Activated CD4-positive, alpha-beta T cell treated with anti-CD3 and anti-CD28 coated beads for 36 hours (primary cell): Measurements from ENCODE around the gene LRRC8C. TPM values are rescaled to one million over a fixed set of nuclear protein-coding genes. Genes with fewer than 3 reads are reported as not detected.
"Not testable (repeated sequence)": the region's sequence is repeated elsewhere in the genome, so short reads cannot be mapped to it uniquely, and the experiment has no call there.

ENCODE experiments used
- ATAC-seq: fragments of 200-7000 bp; cut with Tn5 transposase; one replicate; pipeline ENCODE4 v1.10.0; 2021; ENCODE audit warnings: mild to moderate bottlenecking, moderate library complexity
- CTCF ChIA-PET: fragments of 350-600 bp; sonication (Branson Sonifier 250); formaldehyde crosslinking; loops from one replicate; lab custom pipeline; 2021; ENCODE audit warnings: antibody characterized with exemption; lab: Charles Lee
- POLR2A ChIA-PET: fragments of 350-600 bp; sonication (Branson Sonifier 250); formaldehyde crosslinking; loops from one replicate; lab custom pipeline; 2021; ENCODE audit warnings: antibody characterized with exemption, inconsistent platforms; lab: Charles Lee
- DNase-seq: peaks from one replicate; pipeline ENCODE4 v3.0.0-alpha.2; 2020
- H3K27ac Mint-ChIP-seq: one replicate; pipeline ENCODE4 v1.8.0; 2021; ENCODE audit warnings: mixed read lengths
- H3K27me3 Mint-ChIP-seq: one replicate; pipeline ENCODE4 v1.8.0; 2021; ENCODE audit warnings: mixed read lengths
- H3K36me3 Mint-ChIP-seq: one replicate; pipeline ENCODE4 v1.8.0; 2021; ENCODE audit warnings: low read depth, mixed read lengths
- H3K4me1 Mint-ChIP-seq: one replicate; pipeline ENCODE4 v1.8.0; 2021; ENCODE audit warnings: mixed read lengths
- H3K4me3 Mint-ChIP-seq: one replicate; pipeline ENCODE4 v1.8.0; 2021; ENCODE audit warnings: mild to moderate bottlenecking, moderate library complexity, mixed read lengths
- H3K9me3 Mint-ChIP-seq: one replicate; pipeline ENCODE4 v1.8.0; 2021; ENCODE audit warnings: low read depth, mixed read lengths
- intact Hi-C, 2 experiments: fragments of 100-400 bp; cut with DNase I in 1 of 2; cut with micrococcal nuclease in 1 of 2; formaldehyde crosslinking; loops; one replicate each; pipeline versions ENCODE4 v1.14.2 to v1.15.1; 2022 to 2024; cut with DNase I, micrococcal nuclease
- total RNA-seq, 2 experiments: library from RNA; stranded (reverse); gene quantifications; one replicate each; pipeline ENCODE4 v1.2.3, GENCODE V29; 2021

LRRC8C gene
- total RNA-seq, 2 experiments from 2014 or later: 31.5 to 37.1 TPM

DNA sequence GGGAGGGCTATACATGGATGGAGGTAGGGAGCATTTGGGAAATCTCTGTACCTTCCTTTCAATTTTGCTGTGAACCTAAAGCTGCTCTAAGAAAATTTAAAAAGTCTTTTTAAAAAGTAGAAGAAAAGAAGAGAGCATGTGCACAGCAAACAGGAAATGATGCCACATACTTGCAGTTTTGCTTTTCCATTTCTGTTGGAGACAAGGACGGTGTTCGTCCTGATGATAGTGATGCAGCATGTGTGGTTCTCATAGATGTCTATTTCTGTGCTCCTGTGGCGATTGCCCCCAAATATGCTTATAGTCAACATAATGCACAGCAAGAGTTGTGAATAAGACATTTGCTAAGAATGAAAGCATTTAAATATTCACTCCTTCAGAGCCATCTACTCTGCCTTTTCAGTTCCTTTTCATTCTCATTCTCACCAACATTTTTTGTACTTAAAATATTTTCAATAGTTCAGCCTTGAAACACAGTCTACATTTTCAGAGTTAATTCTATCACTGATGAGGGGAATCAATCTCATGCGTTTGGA is 66.6 kb downstream of the LRRC8C start:
- POLR2A ChIA-PET: interaction anchor here (1.1 kb wide), 1 partner anchor 40 kb away, joined by 3 read pairs; no protein-coding TSS in a partner anchor
- CTCF ChIA-PET: interaction anchor here (0.6 to 1.9 kb wide), 5 partner anchors 10 to 216 kb away, joined by 3 to 8 read pairs (median 3); no protein-coding TSS in a partner anchor

DNA sequence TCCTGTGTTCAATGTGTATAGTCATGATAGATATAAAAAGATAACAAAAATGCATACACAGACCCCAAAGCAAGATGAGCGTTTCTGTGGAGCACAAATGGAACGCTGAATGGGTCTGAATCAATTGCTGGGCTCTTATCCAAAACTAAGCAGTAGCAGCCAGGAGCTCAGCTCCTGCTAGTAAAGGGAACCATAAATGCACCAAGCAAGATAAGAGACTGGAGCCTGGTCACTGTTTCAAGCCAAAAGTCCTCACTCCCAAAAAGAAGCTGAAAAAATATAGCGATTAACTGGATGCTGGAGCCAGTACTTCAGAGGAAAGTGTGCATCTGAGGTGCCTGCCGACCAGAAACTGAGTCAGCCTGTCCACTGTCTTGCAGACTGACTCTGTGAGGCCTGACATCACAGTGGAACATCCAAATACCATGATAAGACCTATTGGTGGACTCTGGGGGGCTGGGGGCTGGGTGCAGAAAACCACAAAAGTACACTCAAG is 68.9 kb downstream of the LRRC8C start:
- Mint-ChIP-seq H3K27ac (peak overlapping the region; percentile 37), H3K27me3 (no peaks in the 10 kb centered on the region), H3K4me3 (no peak overlapping the region), H3K4me1 (peaks cover 66% of the 10 kb centered on the region), H3K9me3 (peaks cover 4% of the 10 kb centered on the region), H3K36me3 (peaks cover 74% of the 10 kb centered on the region)
- peak; percentile 38 for DNase-seq
- intact Hi-C loops: no loop called here
- ChIA-PET POLR2A (no interaction called here), CTCF (interaction anchor here (0.9 to 2.0 kb wide), 2 partner anchors 16 to 61 kb away, joined by 3 to 6 read pairs; no protein-coding TSS in a partner anchor)
- ATAC-seq: peak; percentile 54

More for the DNA sequence above, 66.6 kb downstream of the LRRC8C start:
- intact Hi-C loops: loop anchor here in 1 of 2 experiments (2.0 kb wide), 1 partner anchor 17 kb away; no protein-coding TSS in a partner anchor
- no peak for DNase-seq
- peaks cover 80% of the 10 kb centered on the region for H3K36me3 Mint-ChIP-seq
- peaks cover 4% of the 10 kb centered on the region for H3K9me3 Mint-ChIP-seq
- H3K27ac Mint-ChIP-seq: peak overlapping the region; percentile 94
- peak; percentile 43 for ATAC-seq
- peak overlapping the region; percentile 17 for H3K4me3 Mint-ChIP-seq
- no peaks in the 10 kb centered on the region for H3K27me3 Mint-ChIP-seq
- H3K4me1 Mint-ChIP-seq: peaks cover 80% of the 10 kb centered on the region

DNA sequence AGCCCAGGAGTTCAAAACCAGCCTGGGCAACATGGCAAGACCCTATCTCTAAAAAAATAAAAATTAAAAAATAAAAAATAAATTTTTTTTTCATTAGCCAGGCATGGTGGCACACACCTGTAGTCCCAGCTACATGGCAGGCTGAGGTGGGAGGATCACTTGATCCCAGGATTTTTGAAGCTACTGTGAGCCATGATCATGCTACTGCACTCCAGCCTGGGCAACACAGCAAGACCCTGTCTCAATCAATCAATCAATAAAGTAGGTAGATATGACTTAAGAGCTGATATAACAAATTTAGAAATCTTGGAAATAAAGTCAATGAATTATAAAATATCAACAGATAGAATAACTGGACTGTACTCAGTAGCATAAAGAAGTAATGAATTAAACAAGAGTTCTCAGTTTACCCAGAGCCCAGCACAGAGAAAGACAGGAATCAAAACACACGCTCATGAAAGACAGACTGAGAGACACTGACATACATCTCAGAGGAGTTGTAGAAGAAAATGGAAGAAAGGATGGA is 69.7 kb downstream of the LRRC8C start:
- no peak overlapping the region for H3K4me3 Mint-ChIP-seq
- H3K27ac Mint-ChIP-seq: no peak overlapping the region
- DNase-seq (no peak), ATAC-seq (no peak)
- no peaks in the 10 kb centered on the region for H3K27me3 Mint-ChIP-seq
- CTCF ChIA-PET: interaction anchor here (0.6 to 0.8 kb wide), 2 partner anchors 67 to 105 kb away, joined by 3 read pairs; no protein-coding TSS in a partner anchor
- H3K36me3 Mint-ChIP-seq: peaks cover 74% of the 10 kb centered on the region
- H3K9me3 Mint-ChIP-seq: peaks cover 4% of the 10 kb centered on the region
- POLR2A ChIA-PET: no interaction called here
- peaks cover 60% of the 10 kb centered on the region for H3K4me1 Mint-ChIP-seq
- intact Hi-C loops: no loop called here

DNA sequence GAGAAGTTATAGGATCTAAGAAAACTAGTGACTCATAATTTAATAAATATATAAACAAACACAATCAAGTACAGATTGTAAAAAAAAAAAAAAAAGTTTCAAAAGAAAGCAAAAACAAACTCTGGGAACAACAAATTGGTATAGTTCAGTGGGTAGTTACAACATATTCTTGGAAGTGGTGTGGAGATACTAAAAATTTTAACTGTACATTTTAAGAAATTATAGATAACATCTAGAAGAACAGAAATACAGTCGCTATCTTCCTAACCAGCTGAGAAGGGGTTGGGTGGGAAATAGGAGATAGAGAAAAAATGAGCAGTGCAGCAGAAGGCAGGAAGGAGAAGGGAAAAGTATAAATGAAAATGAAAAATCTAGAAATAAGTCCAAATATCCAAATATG is 70.5 kb downstream of the LRRC8C start:
- Mint-ChIP-seq H3K4me3 (no peak overlapping the region), H3K27me3 (no peaks in the 10 kb centered on the region), H3K27ac (peak overlapping the region; percentile 24), H3K9me3 (peaks cover 4% of the 10 kb centered on the region), H3K4me1 (peaks cover 55% of the 10 kb centered on the region), H3K36me3 (peaks cover 75% of the 10 kb centered on the region)
- ATAC-seq (no peak), DNase-seq (no peak)
- ChIA-PET CTCF (interaction anchor here (0.6 to 0.8 kb wide), 2 partner anchors 37 to 106 kb away, joined by 3 read pairs; no protein-coding TSS in a partner anchor), POLR2A (no interaction called here)
- intact Hi-C loops: no loop called here

DNA sequence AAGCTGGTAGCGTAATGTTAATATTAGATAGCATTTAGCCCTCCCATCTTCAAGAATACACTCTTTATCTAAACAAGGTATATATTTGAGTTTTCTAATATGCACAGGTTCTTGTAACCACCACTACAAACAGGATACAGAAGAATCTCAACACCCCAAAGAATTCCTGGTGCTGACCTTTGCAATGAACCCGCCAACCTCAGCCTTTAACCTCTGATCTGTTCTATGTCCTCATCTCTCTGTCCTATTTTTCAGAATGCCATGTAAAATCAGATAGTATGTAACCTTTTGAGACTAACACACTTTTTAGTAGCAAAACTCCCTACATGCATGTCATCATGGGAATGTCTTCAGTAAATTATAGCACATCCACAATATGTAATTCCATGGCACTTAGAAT is 71.1 kb downstream of the LRRC8C start:
- H3K27ac Mint-ChIP-seq: no peak overlapping the region

DNA sequence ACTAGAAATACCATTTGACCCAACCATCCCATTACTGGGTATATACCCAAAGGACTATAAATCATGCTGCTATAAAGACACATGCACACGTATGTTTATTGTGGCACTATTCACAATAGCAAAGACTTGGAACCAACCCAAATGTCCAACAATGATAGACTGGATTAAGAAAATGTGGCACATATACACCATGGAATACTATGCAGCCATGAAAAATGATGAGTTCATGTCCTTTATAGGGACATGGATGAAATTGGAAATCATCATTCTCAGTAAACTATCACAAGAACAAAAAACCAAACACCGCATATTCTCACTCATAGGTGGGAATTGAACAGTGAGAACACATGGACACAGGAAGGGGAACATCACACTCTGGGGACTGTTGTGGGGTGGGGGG is 72.0 kb downstream of the LRRC8C start:
- Mint-ChIP-seq H3K4me1 (peaks cover 46% of the 10 kb centered on the region), H3K36me3 (peaks cover 73% of the 10 kb centered on the region)
- H3K9me3 Mint-ChIP-seq, H3K27me3 Mint-ChIP-seq, H3K27ac Mint-ChIP-seq, intact Hi-C loops, DNase-seq, CTCF ChIA-PET, H3K4me3 Mint-ChIP-seq, ATAC-seq, POLR2A ChIA-PET: not testable (repeated sequence)

More for the DNA sequence above, 71.1 kb downstream of the LRRC8C start:
- intact Hi-C loops: no loop called here
- ChIA-PET POLR2A (no interaction called here), CTCF (interaction anchor here (0.6 kb wide), 1 partner anchor 37 kb away, joined by 3 read pairs; no protein-coding TSS in a partner anchor)
- ATAC-seq: no peak
- H3K36me3 Mint-ChIP-seq: peaks cover 75% of the 10 kb centered on the region
- no peaks in the 10 kb centered on the region for H3K27me3 Mint-ChIP-seq
- no peak for DNase-seq
- H3K4me1 Mint-ChIP-seq: peaks cover 55% of the 10 kb centered on the region
- no peak overlapping the region for H3K4me3 Mint-ChIP-seq
- H3K9me3 Mint-ChIP-seq: peaks cover 4% of the 10 kb centered on the region

DNA sequence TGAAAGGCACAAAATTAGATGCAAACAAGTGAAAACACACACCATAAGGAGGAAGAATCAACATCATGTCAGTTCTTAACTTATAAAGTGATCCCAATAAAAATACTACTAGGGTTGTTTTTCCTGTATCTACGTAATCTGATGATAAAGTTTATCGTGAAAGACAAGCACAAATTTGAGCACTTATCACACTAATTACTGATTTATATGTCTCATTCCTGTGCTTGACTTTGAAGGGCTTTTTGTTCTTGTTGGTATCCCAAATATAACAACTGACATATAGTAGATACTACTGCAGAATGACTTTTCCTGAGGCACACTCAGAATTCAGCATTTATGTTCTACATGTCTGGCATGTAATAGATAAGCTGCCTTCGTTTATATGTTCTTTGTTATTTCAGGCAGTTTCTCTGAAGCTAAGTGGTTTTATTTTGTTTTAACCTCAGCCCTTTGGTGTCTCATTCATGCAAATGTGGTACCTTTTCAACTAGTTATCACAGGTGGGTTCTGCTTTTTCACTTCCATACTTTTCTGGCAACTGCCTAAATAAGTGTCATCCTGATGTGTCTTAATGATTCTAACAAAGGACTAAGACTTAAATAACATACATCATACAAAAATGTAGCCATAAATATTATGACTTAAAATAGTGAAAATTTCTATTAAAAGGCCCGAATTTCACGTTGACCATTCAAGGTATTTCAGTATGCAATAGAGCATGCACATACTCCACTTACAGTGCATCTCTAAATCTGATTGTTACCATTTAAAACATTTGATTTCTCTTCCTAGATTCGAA is 73.2 kb downstream of the LRRC8C start:
- peaks cover 71% of the 10 kb centered on the region for H3K36me3 Mint-ChIP-seq
- intact Hi-C loops: no loop called here
- H3K9me3 Mint-ChIP-seq: peaks cover 4% of the 10 kb centered on the region
- H3K27ac Mint-ChIP-seq: no peak overlapping the region
- no peak for ATAC-seq
- H3K4me1 Mint-ChIP-seq: peaks cover 34% of the 10 kb centered on the region
- DNase-seq: no peak
- H3K4me3 Mint-ChIP-seq: no peak overlapping the region
- ChIA-PET CTCF (interaction anchor here (1.0 to 1.1 kb wide), 3 partner anchors 12 to 31 kb away, joined by 3 read pairs; no protein-coding TSS in a partner anchor), POLR2A (interaction anchor here (0.7 kb wide), 1 partner anchor 40 kb away, joined by 3 read pairs; no protein-coding TSS in a partner anchor)
- no peaks in the 10 kb centered on the region for H3K27me3 Mint-ChIP-seq

DNA sequence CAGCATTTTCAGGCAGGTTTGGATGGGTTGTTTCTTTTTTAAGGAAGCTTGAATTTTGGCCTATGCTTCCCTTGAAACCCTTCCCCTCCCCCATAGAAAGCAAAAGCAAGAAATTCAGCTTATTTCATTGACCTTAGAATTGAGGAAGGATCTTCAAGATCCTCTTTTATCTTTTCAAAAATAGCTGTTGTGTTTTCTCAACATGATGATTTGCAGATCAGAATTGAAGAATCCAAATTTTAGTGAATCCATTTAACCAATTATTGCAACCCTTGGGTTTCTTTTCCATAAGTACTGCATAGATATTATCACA is 73.7 kb downstream of the LRRC8C start:
- no peaks in the 10 kb centered on the region for H3K27me3 Mint-ChIP-seq
- peaks cover 72% of the 10 kb centered on the region for H3K36me3 Mint-ChIP-seq
- DNase-seq: no peak
- H3K27ac Mint-ChIP-seq: no peak overlapping the region
- H3K9me3 Mint-ChIP-seq: peaks cover 4% of the 10 kb centered on the region
- ChIA-PET POLR2A (interaction anchor here (0.7 kb wide), 1 partner anchor 39 kb away, joined by 3 read pairs; no protein-coding TSS in a partner anchor), CTCF (interaction anchor here (1.0 to 1.1 kb wide), 4 partner anchors 9 to 32 kb away, joined by 3 read pairs; no protein-coding TSS in a partner anchor)
- no peak overlapping the region for H3K4me3 Mint-ChIP-seq
- intact Hi-C loops: no loop called here
- ATAC-seq: no peak
- peaks cover 29% of the 10 kb centered on the region for H3K4me1 Mint-ChIP-seq

DNA sequence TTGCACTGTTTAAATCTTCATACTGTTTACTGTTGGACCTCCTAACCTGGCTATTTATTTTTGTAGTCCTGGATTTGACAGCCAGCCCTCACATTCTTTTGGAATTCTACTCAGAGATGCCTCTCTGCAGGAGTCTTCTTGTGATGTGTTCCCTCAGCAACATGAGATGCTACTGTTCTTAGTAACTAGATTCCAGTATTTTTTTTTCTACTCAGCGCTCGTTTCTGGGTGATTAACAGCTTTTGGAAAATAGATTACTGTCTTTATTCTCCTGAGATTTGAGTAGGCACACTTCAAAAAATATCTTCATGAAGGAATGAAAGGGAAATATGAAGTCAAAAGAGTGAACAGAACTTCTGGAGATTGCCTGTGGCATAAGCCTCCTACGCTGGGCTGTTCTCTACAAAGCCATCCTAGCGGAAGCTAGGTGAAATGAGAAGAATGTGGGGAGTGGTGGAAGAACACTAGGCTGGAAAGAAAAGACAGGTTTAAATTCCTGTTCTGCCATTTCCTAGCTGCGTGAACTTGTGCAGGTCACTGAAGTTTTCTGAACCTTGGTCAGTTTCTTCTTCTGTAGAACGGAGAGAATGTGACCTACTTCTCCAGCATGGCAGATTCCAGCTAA is 75.9 kb downstream of the LRRC8C start:
- Mint-ChIP-seq H3K27ac (peak overlapping the region; percentile 53), H3K9me3 (peaks cover 2% of the 10 kb centered on the region), H3K36me3 (peaks cover 77% of the 10 kb centered on the region), H3K4me1 (peaks cover 22% of the 10 kb centered on the region), H3K4me3 (no peak overlapping the region), H3K27me3 (no peaks in the 10 kb centered on the region)
- CTCF ChIA-PET: interaction anchor here (0.5 to 2.2 kb wide), 3 partner anchors 10 to 73 kb away, joined by 3 to 8 read pairs (median 3); no protein-coding TSS in a partner anchor
- DNase-seq (no peak), ATAC-seq (no peak)
- POLR2A ChIA-PET: no interaction called here
- intact Hi-C loops: no loop called here

DNA sequence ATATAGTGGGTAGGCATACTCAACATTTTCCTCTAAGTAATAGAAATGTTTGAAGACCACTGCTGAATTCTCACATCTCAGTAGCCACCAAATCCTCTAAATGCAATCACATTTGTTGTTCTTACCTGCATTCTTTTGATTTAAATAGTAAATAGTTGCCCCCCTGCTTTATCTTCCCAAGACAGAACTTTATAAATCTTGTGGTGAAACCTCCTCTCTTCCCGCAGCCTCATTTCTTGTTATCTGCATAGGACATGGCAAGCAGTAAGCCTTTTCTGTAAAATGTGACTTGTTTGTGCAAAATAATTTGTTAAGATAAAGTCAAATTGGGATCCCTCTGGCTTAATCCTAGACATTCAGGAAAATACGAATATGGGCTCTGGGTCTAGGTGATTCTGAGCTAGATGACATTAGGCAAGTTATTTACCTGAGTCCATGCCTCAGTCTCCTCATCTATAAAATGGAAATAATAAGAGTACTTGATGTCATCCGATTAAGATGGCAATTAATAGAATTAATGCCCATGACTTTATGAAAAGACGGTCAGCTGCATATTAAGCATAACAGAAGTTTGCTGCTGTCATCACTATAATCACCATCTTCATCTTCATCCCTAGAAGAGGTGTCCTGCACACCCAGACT is 77.7 kb downstream of the LRRC8C start:
- H3K4me3 Mint-ChIP-seq: no peak overlapping the region
- ChIA-PET POLR2A (no interaction called here), CTCF (interaction anchor here (0.8 to 1.5 kb wide), 3 partner anchors 9 to 52 kb away, joined by 3 to 5 read pairs (median 3); no protein-coding TSS in a partner anchor)
- H3K36me3 Mint-ChIP-seq: peaks cover 84% of the 10 kb centered on the region
- intact Hi-C loops: no loop called here
- peaks cover 33% of the 10 kb centered on the region for H3K4me1 Mint-ChIP-seq
- DNase-seq: no peak
- H3K27ac Mint-ChIP-seq: no peak overlapping the region
- no peaks in the 10 kb centered on the region for H3K9me3 Mint-ChIP-seq
- no peaks in the 10 kb centered on the region for H3K27me3 Mint-ChIP-seq
- no peak for ATAC-seq
